ENCODE results near the gene ANKRD55. TPM values are rescaled to one million over a fixed set of nuclear protein-coding genes. Genes with fewer than 3 reads are reported as not detected.

The ANKRD55 gene
- total and polyA plus RNA-seq, 11 donors: 0.11 to 0.15 TPM; not detected in 9

DNA sequence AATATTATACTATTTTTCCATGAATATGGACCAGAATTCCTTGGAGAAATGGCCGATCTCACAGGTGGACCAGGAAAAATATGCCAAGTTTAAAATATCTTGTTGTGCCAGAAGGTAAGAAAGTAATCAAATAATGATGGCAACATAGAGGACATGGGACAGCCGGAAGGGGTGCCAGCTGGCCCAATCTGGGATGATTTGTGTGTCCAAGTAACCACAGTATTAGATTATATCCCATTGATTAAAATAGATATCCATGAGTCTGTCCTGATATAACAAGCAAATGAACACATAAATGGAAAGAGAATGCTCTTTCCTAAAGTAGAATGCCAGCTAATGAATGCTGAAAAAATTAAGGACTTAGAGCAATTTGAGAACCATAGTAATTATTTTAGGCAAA is 39.6 kb upstream of the ANKRD55 start:
- H3K4me3 ChIP-seq: no peak overlapping the region
- no peaks in the 10 kb centered on the region for H3K9me3 ChIP-seq
- TF ChIP-seq POLR2A (IDR thresholded peaks at IDR 0.05): no peak
- TF ChIP-seq, protein P1, sequence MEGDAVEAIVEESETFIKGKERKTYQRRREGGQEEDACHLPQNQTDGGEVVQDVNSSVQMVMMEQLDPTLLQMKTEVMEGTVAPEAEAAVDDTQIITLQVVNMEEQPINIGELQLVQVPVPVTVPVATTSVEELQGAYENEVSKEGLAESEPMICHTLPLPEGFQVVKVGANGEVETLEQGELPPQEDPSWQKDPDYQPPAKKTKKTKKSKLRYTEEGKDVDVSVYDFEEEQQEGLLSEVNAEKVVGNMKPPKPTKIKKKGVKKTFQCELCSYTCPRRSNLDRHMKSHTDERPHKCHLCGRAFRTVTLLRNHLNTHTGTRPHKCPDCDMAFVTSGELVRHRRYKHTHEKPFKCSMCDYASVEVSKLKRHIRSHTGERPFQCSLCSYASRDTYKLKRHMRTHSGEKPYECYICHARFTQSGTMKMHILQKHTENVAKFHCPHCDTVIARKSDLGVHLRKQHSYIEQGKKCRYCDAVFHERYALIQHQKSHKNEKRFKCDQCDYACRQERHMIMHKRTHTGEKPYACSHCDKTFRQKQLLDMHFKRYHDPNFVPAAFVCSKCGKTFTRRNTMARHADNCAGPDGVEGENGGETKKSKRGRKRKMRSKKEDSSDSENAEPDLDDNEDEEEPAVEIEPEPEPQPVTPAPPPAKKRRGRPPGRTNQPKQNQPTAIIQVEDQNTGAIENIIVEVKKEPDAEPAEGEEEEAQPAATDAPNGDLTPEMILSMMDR (IDR thresholded peaks at IDR 0.05): no peak
- intact Hi-C loops (cut with DNase I): loop anchor here in 5 of 10 donors (5.0 to 10.0 kb wide), 11 partner anchors 192 to 950 kb away; no protein-coding TSS in a partner anchor
- no peak for DNase-seq
- H3K4me1 ChIP-seq: peaks cover 0 to 19% (median 2%) of the 10 kb centered on the region in 12 donors
- ATAC-seq: no peak
- H3K27me3 ChIP-seq: no peaks in the 10 kb centered on the region
- WGBS, 4 donors: 92 to 97% (median 95%) methylated on average over 2 of the region's 2 CpGs
- H3K27ac ChIP-seq: no peak overlapping the region
- no peaks in the 10 kb centered on the region for H3K36me3 ChIP-seq

DNA sequence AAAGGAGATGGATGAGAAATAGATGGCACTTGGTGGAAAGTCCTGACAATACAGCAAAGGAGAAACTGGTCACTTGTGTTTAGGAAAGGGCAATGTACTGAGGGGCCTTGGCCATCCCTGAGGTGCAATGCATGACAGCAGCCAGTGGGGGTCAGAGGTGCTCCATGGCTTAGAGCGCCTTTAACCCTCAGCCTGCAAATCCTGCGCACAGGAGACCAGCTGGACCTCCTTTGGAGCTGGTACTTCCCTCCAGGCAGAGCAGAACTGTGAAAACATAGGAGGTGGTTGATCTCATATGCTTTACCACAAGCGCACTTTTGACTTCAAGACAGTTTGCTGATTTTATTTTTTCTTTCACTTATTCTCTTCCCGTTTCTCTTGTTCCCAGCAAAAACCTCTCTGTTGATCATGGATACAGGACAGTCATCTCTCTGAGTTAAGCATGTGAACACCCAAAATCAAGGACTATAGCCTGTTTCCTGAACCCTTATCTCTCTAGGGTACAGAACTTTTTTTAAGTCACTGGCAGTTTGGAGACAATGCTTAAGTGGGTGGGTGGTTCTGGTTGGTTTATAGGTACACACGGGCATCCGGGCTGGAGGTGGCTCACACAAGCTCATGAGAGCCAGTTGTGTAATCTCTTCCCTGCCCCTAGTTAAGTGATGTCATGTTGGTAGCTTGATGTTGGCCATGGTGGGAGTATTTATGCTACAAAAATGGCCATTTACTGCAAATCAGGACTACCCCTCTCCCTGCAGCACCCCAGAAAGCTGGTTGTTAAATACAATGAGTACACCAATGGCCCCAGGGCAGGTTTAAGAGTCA is 37.6 kb upstream of the ANKRD55 start:
- no peaks in the 10 kb centered on the region for H3K36me3 ChIP-seq
- ATAC-seq: peak; percentile 97 to 100 (median 98)
- DNase-seq: peak; percentile 80 to 87 (median 86)
- H3K27ac ChIP-seq: peak overlapping the region in 1 of 12 donors; percentile 48
- intact Hi-C loops (cut with DNase I): loop anchor here (1.0 to 10.0 kb wide), 16 partner anchors 194 to 952 kb away; no protein-coding TSS in a partner anchor
- 43 to 53% (median 44%) methylated on average over 5 to 6 of the region's 6 CpGs for WGBS, 4 donors
- H3K27me3 ChIP-seq: no peaks in the 10 kb centered on the region
- H3K4me1 ChIP-seq: peaks cover 0 to 19% (median 2%) of the 10 kb centered on the region in 12 donors
- no peak overlapping the region for H3K4me3 ChIP-seq
- no peaks in the 10 kb centered on the region for H3K9me3 ChIP-seq
- TF ChIP-seq POLR2A (IDR thresholded peaks at IDR 0.05): no peak
- TF ChIP-seq, protein P1 (IDR thresholded peaks at IDR 0.05): peak; percentile 95 to 100 (median 99)

DNA sequence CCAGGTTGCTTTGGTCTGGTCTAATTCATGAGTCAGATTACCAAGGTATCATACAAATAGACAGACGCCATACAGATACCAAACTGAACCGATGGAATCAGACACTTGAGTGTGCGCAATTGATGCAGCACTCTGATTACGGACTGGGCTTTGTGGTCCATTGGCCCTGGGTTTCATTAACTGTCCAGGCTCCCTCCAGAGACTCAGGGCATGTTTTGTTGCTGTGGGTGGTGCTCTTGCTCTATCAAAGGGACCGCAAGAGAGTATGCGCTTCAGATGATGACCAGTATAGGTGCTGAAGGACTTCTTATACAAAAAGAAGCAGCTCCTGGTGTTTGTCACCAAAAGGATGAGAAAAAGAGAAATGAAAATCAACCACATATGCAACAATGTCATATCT is 36.9 kb upstream of the ANKRD55 start:
- peak overlapping the region in 2 of 12 donors; percentile 2 to 48 for H3K27ac ChIP-seq
- ATAC-seq (peak in 1 of 4 donors; percentile 35), DNase-seq (no peak)
- no peaks in the 10 kb centered on the region for H3K36me3 ChIP-seq
- intact Hi-C loops (cut with DNase I): loop anchor here (1.0 to 10.0 kb wide), 16 partner anchors 195 to 952 kb away; no protein-coding TSS in a partner anchor
- no peak for TF ChIP-seq POLR2A (IDR thresholded peaks at IDR 0.05)
- TF ChIP-seq, protein P1 (IDR thresholded peaks at IDR 0.05): no peak
- no peak overlapping the region for H3K4me3 ChIP-seq
- H3K9me3 ChIP-seq: peaks cover 0 to 3% (median 0%) of the 10 kb centered on the region in 12 donors
- H3K27me3 ChIP-seq: no peaks in the 10 kb centered on the region
- peaks cover 0 to 19% (median 2%) of the 10 kb centered on the region in 12 donors for H3K4me1 ChIP-seq
- 81 to 94% (median 85%) methylated on average over 6 of the region's 6 CpGs for WGBS, 4 donors

Data from heart left ventricle (tissue), 16 donors.